Transverse colon (tissue), 4 donors: Measurements from ENCODE around the gene RBBP8.

Experiments used
- CTCF ChIP-seq, 5 experiments: fragments of 200-600 bp in 3 of 5; fragments of 450-650 bp in 2 of 5; sonication (generic) in 3 of 5; IDR thresholded peaks; 1 replicate in 2 of 5; 2 replicates in 3 of 5; pipeline ENCODE4 v1.5.1; 2016 to 2017; ENCODE audit warnings: antibody characterized with exemption in 5 of 5, inconsistent platforms in 3 of 5, mild to moderate bottlenecking in 2 of 5, moderate library complexity in 1 of 5
- POLR2A ChIP-seq: fragments of 450-650 bp; IDR thresholded peaks from one replicate; pipeline ENCODE4 v1.6.1; 2016; ENCODE audit warnings: antibody characterized with exemption, mild to moderate bottlenecking, moderate library complexity
- POLR2AphosphoS5 ChIP-seq, 3 donors: sonication (generic); formaldehyde crosslinking; IDR thresholded peaks; one replicate each; pipeline ENCODE4 v1.6.1; 2016; ENCODE audit warnings: antibody characterized with exemption in 3 of 3

DNA sequence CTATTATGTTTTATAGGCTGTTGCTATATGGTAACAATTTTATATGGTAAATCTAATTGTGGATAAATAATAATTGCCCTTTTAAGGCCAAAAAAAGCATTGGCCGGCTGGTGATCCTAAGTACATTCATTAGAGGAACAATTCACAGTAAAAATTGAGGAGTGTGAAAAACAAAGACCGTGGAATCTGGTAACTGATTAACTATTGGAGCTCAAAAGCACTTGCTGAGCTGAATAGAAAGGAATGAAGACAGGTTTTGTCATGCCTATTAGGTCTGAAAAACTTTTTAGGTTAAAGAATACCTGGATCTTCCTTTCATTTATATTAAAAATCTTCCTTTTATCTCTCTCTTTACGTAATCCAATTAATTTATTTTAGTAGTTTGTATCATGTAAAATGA lies 18.5 kb upstream of the RBBP8 start:
- TF ChIP-seq CTCF (IDR thresholded peaks at IDR 0.05) (no peak), POLR2A (no peak), POLR2AphosphoS5 (IDR thresholded peaks at IDR 0.05) (no peak)
